Mucosa of stomach (tissue), 1 donor: ENCODE results near the gene CAMTA2.

ENCODE experiments used
- H3K27me3 ChIP-seq: one replicate; pipeline ENCODE4 v1.7.0; 2013; ENCODE audit warnings: mild to moderate bottlenecking, low read length; ENCODE audit not compliant: control insufficient read depth, insufficient read depth
- H3K36me3 ChIP-seq: one replicate; pipeline ENCODE4 v1.7.0; 2013; ENCODE audit warnings: low read length; ENCODE audit not compliant: control insufficient read depth, insufficient read depth
- H3K4me1 ChIP-seq: one replicate; pipeline ENCODE4 v1.7.0; 2013; ENCODE audit warnings: mild to moderate bottlenecking, low read length; ENCODE audit not compliant: control insufficient read depth, insufficient read depth
- H3K4me3 ChIP-seq: one replicate; pipeline ENCODE4 v1.7.0; 2013; ENCODE audit warnings: low read length
- H3K9ac ChIP-seq: one replicate; pipeline ENCODE4 v1.7.0; 2013; ENCODE audit warnings: mild to moderate bottlenecking, low read length, moderate library complexity
- H3K9me3 ChIP-seq: one replicate; pipeline ENCODE4 v1.7.0; 2013; ENCODE audit warnings: mild to moderate bottlenecking, low read length, moderate library complexity; ENCODE audit not compliant: control insufficient read depth
- donor health status: Pancreatic carcinoma.

Gene CAMTA2

GRCh38 chr17:4940555-4941318 lies 46.7 kb downstream of the CAMTA2 start:
- Histone ChIP-seq H3K9me3 (no peaks in the 10 kb centered on the region), H3K4me3 (peak overlapping the region; percentile 70), H3K4me1 (peaks cover 46% of the 10 kb centered on the region), H3K36me3 (peaks cover 9% of the 10 kb centered on the region), H3K27me3 (no peaks in the 10 kb centered on the region), H3K9ac (peak overlapping the region; percentile 93)

- Histone ChIP-seq H3K4me1 (peaks cover 38% of the 10 kb centered on the region), H3K4me3 (peak within 1 kb of the TSS; percentile 70), H3K27me3 (no peaks in the 10 kb centered on the region), H3K9ac (peak within 1 kb of the TSS; percentile 93), H3K36me3 (peaks cover 9% of the 10 kb centered on the region), H3K9me3 (no peaks in the 10 kb centered on the region)
Measured at GRCh38 chr17:4939796-4940554, 47.5 kb downstream of the CAMTA2 start, which contains the start of the genes RNF167 and SLC25A11. Gene RNF167, plus strand, starts transcription at chr17:4940268. Its CDS starts 642 bp downstream, at chr17:4940910. Gene SLC25A11, minus strand, starts transcription at chr17:4940046. Its CDS starts 136 bp downstream, at chr17:4939910.

- no peaks in the 10 kb centered on the region for H3K27me3 ChIP-seq
- peak overlapping the region; percentile 70 for H3K4me3 ChIP-seq
- H3K9ac ChIP-seq, result peak overlapping the region; percentile 93
- H3K9me3 ChIP-seq, result no peaks in the 10 kb centered on the region
- peaks cover 33% of the 10 kb centered on the region for H3K4me1 ChIP-seq
- peaks cover 5% of the 10 kb centered on the region for H3K36me3 ChIP-seq
Measured at GRCh38 chr17:4939546-4939795, 48.0 kb downstream of the CAMTA2 start.

GRCh38 chr17:4938688-4939545 lies 48.6 kb downstream of the CAMTA2 start:
- Histone ChIP-seq H3K36me3 (peaks cover 5% of the 10 kb centered on the region), H3K4me1 (peaks cover 33% of the 10 kb centered on the region)

GRCh38 chr17:4938069-4938491 lies 49.4 kb downstream of the CAMTA2 start:
- H3K4me3 ChIP-seq, result no peak overlapping the region
- peaks cover 5% of the 10 kb centered on the region for H3K36me3 ChIP-seq
- peak overlapping the region; percentile 93 for H3K9ac ChIP-seq
- H3K27me3 ChIP-seq, result no peaks in the 10 kb centered on the region
- H3K9me3 ChIP-seq, result no peaks in the 10 kb centered on the region
- H3K4me1 ChIP-seq, result peaks cover 34% of the 10 kb centered on the region

More at GRCh38 chr17:4938688-4939545, 48.6 kb downstream of the CAMTA2 start:
- peak overlapping the region; percentile 70 for H3K4me3 ChIP-seq
- no peaks in the 10 kb centered on the region for H3K9me3 ChIP-seq
- peak overlapping the region; percentile 93 for H3K9ac ChIP-seq
- no peaks in the 10 kb centered on the region for H3K27me3 ChIP-seq

GRCh38 chr17:4937553-4937952 lies 49.9 kb downstream of the CAMTA2 start:
- Histone ChIP-seq H3K9me3 (no peaks in the 10 kb centered on the region), H3K27me3 (no peaks in the 10 kb centered on the region), H3K9ac (no peak overlapping the region), H3K4me1 (peaks cover 34% of the 10 kb centered on the region), H3K36me3 (peaks cover 5% of the 10 kb centered on the region), H3K4me3 (no peak overlapping the region)

GRCh38 chr17:4936436-4936835 lies 51.0 kb downstream of the CAMTA2 start:
- no peaks in the 10 kb centered on the region for H3K27me3 ChIP-seq
- peaks cover 31% of the 10 kb centered on the region for H3K4me1 ChIP-seq
- H3K9ac ChIP-seq, result no peak overlapping the region
- H3K4me3 ChIP-seq, result no peak overlapping the region
- H3K36me3 ChIP-seq, result peaks cover 5% of the 10 kb centered on the region
- H3K9me3 ChIP-seq, result no peaks in the 10 kb centered on the region

- no peak overlapping the region for H3K9ac ChIP-seq
- no peaks in the 10 kb centered on the region for H3K27me3 ChIP-seq
- H3K36me3 ChIP-seq, result peaks cover 5% of the 10 kb centered on the region
- no peak overlapping the region for H3K4me3 ChIP-seq
- peaks cover 23% of the 10 kb centered on the region for H3K4me1 ChIP-seq
- no peaks in the 10 kb centered on the region for H3K9me3 ChIP-seq
Measured at GRCh38 chr17:4935650-4936049, 51.8 kb downstream of the CAMTA2 start.

GRCh38 chr17:4934173-4934979 lies 53.1 kb downstream of the CAMTA2 start:
- Histone ChIP-seq H3K4me3 (no peak overlapping the region), H3K9ac (peak overlapping the region; percentile 45), H3K4me1 (peaks cover 19% of the 10 kb centered on the region)

GRCh38 chr17:4933646-4934045 lies 53.8 kb downstream of the CAMTA2 start:
- Histone ChIP-seq H3K4me1 (peaks cover 13% of the 10 kb centered on the region), H3K4me3 (no peak overlapping the region), H3K27me3 (no peaks in the 10 kb centered on the region), H3K9ac (peak overlapping the region; percentile 45), H3K9me3 (no peaks in the 10 kb centered on the region), H3K36me3 (peaks cover 5% of the 10 kb centered on the region)

More at GRCh38 chr17:4934173-4934979, 53.1 kb downstream of the CAMTA2 start:
- Histone ChIP-seq H3K36me3 (peaks cover 5% of the 10 kb centered on the region), H3K27me3 (no peaks in the 10 kb centered on the region), H3K9me3 (no peaks in the 10 kb centered on the region)

- Histone ChIP-seq H3K9me3 (no peaks in the 10 kb centered on the region), H3K9ac (no peak overlapping the region), H3K4me3 (no peak overlapping the region), H3K4me1 (peaks cover 6% of the 10 kb centered on the region), H3K27me3 (no peaks in the 10 kb centered on the region), H3K36me3 (peaks cover 5% of the 10 kb centered on the region)
Measured at GRCh38 chr17:4932756-4933155, 54.7 kb downstream of the CAMTA2 start.
